K562 (cell line): Measurements from ENCODE around the gene BRSK1. TPM values are rescaled to one million over a fixed set of nuclear protein-coding genes. Genes with fewer than 3 reads are reported as not detected.

Source experiments
- ATAC-seq: fragments of 200-7000 bp; cut with Tn5 transposase; 3 replicates; pipeline ENCODE4 v1.9.1; 2020; ENCODE audit warnings: moderate library complexity
- BruUV-seq: library from RNA; stranded (reverse); fragments of 400-500 nt; replicated peaks from 2 replicates; lab custom pipeline; 2021; lab: Mats Ljungman, UMichigan
- CTCF ChIA-PET: fragments of 300-600 bp; formaldehyde crosslinking; extraction: SDS; loops from one replicate; lab custom pipeline; 2021; ENCODE audit warnings: low intra/inter-chr PET ratio; lab: Yijun Ruan, JAX
- POLR2A ChIA-PET: fragments of 300-600, 350-650 bp; sonication (Branson Sonifier 250); formaldehyde crosslinking; extraction: SDS; loops from one replicate; lab custom pipeline; 2021; ENCODE audit warnings: antibody characterized with exemption, inconsistent platforms; lab: Yijun Ruan, JAX
- DNase-seq, 4 experiments: peaks; one replicate each; pipeline versions ENCODE4 v3.0.0 to v3.0.0-alpha.2; 2011 to 2018; ENCODE audit warnings: low spot score in 3 of 4, mixed read lengths in 3 of 4; ENCODE audit errors: extremely low read depth in 1 of 4
- FAIRE-seq: peaks from 2 replicates; lab custom pipeline; 2011; peaks lifted over from hg19 to GRCh38; lab: Jason Lieb, UNC
- H2AFZ ChIP-seq: 2 replicates; pipeline ENCODE4 v1.6.0; 2011; ENCODE audit warnings: low read depth, low read length, control low read depth, inconsistent platforms
- H3K27ac ChIP-seq: fragments of 200-600 bp; 3 replicates; pipeline ENCODE4 v1.8.0; 2011; ENCODE audit warnings: low read depth, mild to moderate bottlenecking, control low read depth, inconsistent platforms, low read length, moderate library complexity, mixed read lengths; ENCODE audit errors: extremely low read depth
- H3K27me3 ChIP-seq, 2 experiments: fragments of 300-600 bp in 1 of 2; 2 replicates in 1 of 2; 3 replicates in 1 of 2; pipeline versions ENCODE4 v1.6.0 to v1.8.0; 2011; ENCODE audit warnings: inconsistent platforms in 2 of 2, low read length in 2 of 2, mild to moderate bottlenecking in 1 of 2, mixed read lengths in 1 of 2, moderate library complexity in 1 of 2; ENCODE audit not compliant: control insufficient read depth in 2 of 2, insufficient read depth in 2 of 2
- H3K36me3 ChIP-seq: fragments of 300-600 bp; 3 replicates; pipeline ENCODE4 v1.8.0; 2011; ENCODE audit warnings: mild to moderate bottlenecking, low read length, inconsistent platforms; ENCODE audit not compliant: control insufficient read depth, insufficient read depth
- H3K4me1 ChIP-seq, 2 experiments: fragments of 200-600 bp in 1 of 2; replicated peaks in 1 of 2; 2 replicates in 1 of 2; 3 replicates in 1 of 2; pipeline versions ENCODE4 v1.5.1 to v1.8.0; 2011; ENCODE audit warnings: inconsistent platforms in 2 of 2, low read length in 2 of 2, mild to moderate bottlenecking in 1 of 2, mixed read lengths in 1 of 2, moderate library complexity in 1 of 2; ENCODE audit not compliant: control insufficient read depth in 2 of 2, insufficient read depth in 2 of 2
- H3K4me2 ChIP-seq: 2 replicates; pipeline ENCODE4 v1.6.1; 2011; ENCODE audit warnings: low read length, control low read depth, inconsistent platforms, mixed read lengths; ENCODE audit not compliant: insufficient read depth
- H3K4me3 ChIP-seq: fragments of 200-600 bp; sonication (generic), shearing (Covaris generic); 2 replicates; pipeline ENCODE4 v1.5.1; 2016; ENCODE audit warnings: control low read depth, inconsistent platforms
- H3K79me2 ChIP-seq: fragments of 200-600 bp; 3 replicates; pipeline ENCODE4 v1.8.0; 2011; ENCODE audit warnings: low read length, inconsistent platforms; ENCODE audit not compliant: control insufficient read depth, insufficient read depth
- H3K9ac ChIP-seq, 2 experiments: 2 replicates each; pipeline versions ENCODE4 v1.6.0 to v1.6.1; 2011; ENCODE audit warnings: low read depth in 2 of 2, low read length in 2 of 2, control low read depth in 1 of 2, inconsistent platforms in 1 of 2, mild to moderate bottlenecking in 1 of 2, mixed read lengths in 1 of 2; ENCODE audit not compliant: insufficient read depth in 1 of 2
- H3K9me1 ChIP-seq: one replicate; pipeline ENCODE4 v1.6.0; 2011; ENCODE audit warnings: inconsistent platforms, mild to moderate bottlenecking, low read length, moderate library complexity; ENCODE audit not compliant: control insufficient read depth, insufficient read depth
- H3K9me3 ChIP-seq: replicated peaks from 2 replicates; pipeline ENCODE4 v1.5.1; 2011; ENCODE audit warnings: low read depth, low read length, inconsistent platforms; ENCODE audit not compliant: control insufficient read depth, insufficient read depth
- H4K20me1 ChIP-seq: replicated peaks from 2 replicates; pipeline ENCODE4 v1.6.1; 2011; ENCODE audit warnings: low read length, inconsistent platforms, mixed read lengths; ENCODE audit not compliant: control insufficient read depth, insufficient read depth
- HNRNPUL1 ChIP-seq: fragments of 200-400 bp; formaldehyde crosslinking; IDR thresholded peaks from 2 replicates; pipeline ENCODE4 v1.6.1; 2017; ENCODE audit warnings: low read length
- JUNB ChIP-seq: fragments of 450-650 bp; formaldehyde crosslinking; conservative IDR thresholded peaks from 2 replicates; pipeline ENCODE4 v1.4.0; 2020; ENCODE audit warnings: mild to moderate bottlenecking
- KLF6 ChIP-seq: fragments of 250-450 bp; sonication (Bioruptor Pico); IDR thresholded peaks from 2 replicates; pipeline ENCODE4 v1.4.0; 2020; ENCODE audit warnings: mild to moderate bottlenecking, moderate library complexity, borderline replicate concordance
- LEF1 ChIP-seq: fragments of 450-650 bp; IDR thresholded peaks from 2 replicates; pipeline ENCODE4 v1.6.1; 2016; ENCODE audit warnings: mild to moderate bottlenecking
- POLR2AphosphoS2 ChIP-seq: IDR thresholded peaks from 2 replicates; pipeline ENCODE4 v1.6.1; 2012; ENCODE audit warnings: low read length, improper control_type of control experiment
- XRCC5 ChIP-seq: fragments of 200-400 bp; formaldehyde crosslinking; IDR thresholded peaks from 2 replicates; pipeline ENCODE4 v1.6.1; 2017; ENCODE audit warnings: low read depth, mild to moderate bottlenecking, low read length
- WGBS: fragments of 100-300 bp; shearing (Covaris generic); methylation state at CpG from one replicate; pipeline ENCODE4 v1.1.6; 2016; ENCODE audit warnings: low coverage, mixed read lengths; ENCODE audit not compliant: insufficient coverage; ENCODE audit errors: missing lambda C conversion rate; 5-methylcytosine and 5-hydroxymethylcytosine counted together
- in situ Hi-C: fragments of 300-500 bp; cut with MboI; formaldehyde crosslinking; loops from 4 replicates; pipeline ENCODE4 v1.15.0; 2018; ENCODE audit warnings: inconsistent platforms, mixed read lengths
- intact Hi-C: fragments of 100-400 bp; cut with micrococcal nuclease; formaldehyde crosslinking; loops from 2 replicates; pipeline ENCODE4 v1.14.2; 2022
- polyA plus RNA-seq, 8 experiments: library from polyadenylated mRNA; depleted of rRNA in 4 of 8; stranded (reverse) in 5 of 8; unstranded in 3 of 8; fragments of >200 nt; fragmentation: Nextera tagmentation in 2 of 8; fragmentation: Illumina TruSeq in 1 of 8; extraction: Ambion mirVana in 2 of 8; extraction: Trizol in 1 of 8; gene quantifications; 2 replicates each; pipeline versions ENCODE4 v1.2.1 to v1.2.3, GENCODE V29; 2011 to 2014; ENCODE audit warnings: inconsistent platforms in 1 of 8, missing spikeins in 1 of 8
- total RNA-seq, 7 experiments: library from RNA; depleted of rRNA in 6 of 7; stranded (reverse); fragments of >200 nt in 6 of 7; fragmentation: Illumina TruSeq in 2 of 7; extraction: Trizol in 2 of 7; gene quantifications; 2 replicates each; pipeline versions ENCODE4 v1.2.1 to v1.2.3, GENCODE V29; 2011 to 2021; ENCODE audit warnings: low replicate concordance in 1 of 7
- TF ChIP-seq, protein P1 (sequence below): sonication (generic); formaldehyde crosslinking; IDR thresholded peaks from 2 replicates; pipeline ENCODE4 v1.8.1; 2022; ENCODE audit warnings: missing genetic modification reagents
- TF ChIP-seq, protein P2 (sequence below): fragments of 250-450 bp; sonication (Bioruptor Pico); IDR thresholded peaks from 2 replicates; pipeline ENCODE4 v1.8.0; 2021; ENCODE audit warnings: borderline replicate concordance, mild to moderate bottlenecking, moderate library complexity; ENCODE audit not compliant: poor library complexity, severe bottlenecking

BRSK1 gene
- total and polyA plus RNA-seq, 9 of the 15 experiments (the other 6 are each of a cell fraction or from before 2014, with no cell fraction given): 1.7 to 9.3 (median 3.8) TPM; not detected in 2

- TF ChIP-seq, protein P1, sequence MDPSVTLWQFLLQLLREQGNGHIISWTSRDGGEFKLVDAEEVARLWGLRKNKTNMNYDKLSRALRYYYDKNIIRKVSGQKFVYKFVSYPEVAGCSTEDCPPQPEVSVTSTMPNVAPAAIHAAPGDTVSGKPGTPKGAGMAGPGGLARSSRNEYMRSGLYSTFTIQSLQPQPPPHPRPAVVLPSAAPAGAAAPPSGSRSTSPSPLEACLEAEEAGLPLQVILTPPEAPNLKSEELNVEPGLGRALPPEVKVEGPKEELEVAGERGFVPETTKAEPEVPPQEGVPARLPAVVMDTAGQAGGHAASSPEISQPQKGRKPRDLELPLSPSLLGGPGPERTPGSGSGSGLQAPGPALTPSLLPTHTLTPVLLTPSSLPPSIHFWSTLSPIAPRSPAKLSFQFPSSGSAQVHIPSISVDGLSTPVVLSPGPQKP (CRISPR knock-in tag): no peak
- TF ChIP-seq XRCC5 (no peak), LEF1 (no peak), HNRNPUL1 (no peak), JUNB (no peak)
These were observed 64.7 kb downstream of the BRSK1 start (continued) for GRCh38 chr19:55348317-55349034.

DNA sequence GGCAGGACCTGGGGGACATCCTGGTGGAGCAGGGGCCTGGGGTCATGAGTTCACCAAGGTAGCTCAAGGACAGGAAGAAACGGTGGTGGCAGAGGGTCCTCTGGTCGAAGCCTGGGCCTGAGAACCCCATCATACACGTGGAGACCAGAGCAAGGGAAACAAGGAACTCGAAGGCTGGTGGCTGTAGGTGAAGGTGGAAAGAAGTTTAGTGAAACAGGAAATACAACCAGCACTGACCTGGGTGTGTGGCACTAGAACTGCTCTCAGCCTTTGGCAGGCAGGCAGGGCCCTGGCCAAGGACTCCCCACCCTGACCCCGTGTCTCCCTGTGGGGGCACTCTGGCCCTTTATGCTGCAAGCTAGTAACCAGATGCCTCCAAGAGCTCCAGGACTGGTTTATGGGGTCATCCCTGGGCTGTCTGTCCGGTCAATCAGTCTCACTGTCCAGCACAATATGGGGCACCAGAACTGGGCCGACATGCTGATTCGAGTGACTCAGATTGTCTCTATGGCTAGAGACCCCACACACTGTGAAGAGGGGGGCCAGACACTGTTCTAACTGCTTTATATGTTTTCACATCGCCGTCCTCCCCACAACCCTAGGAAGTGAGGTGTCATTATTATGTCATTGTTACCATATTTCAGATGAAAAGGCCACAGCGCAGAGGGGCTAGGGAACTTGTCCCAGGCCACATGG, 67.0 kb downstream of the BRSK1 start:
- Histone ChIP-seq H4K20me1 (peaks cover 6% of the 10 kb centered on the region), H3K4me1 (peaks cover 4 to 67% of the 10 kb centered on the region in 2 experiments; a peak in 4 of 5 replicates), H3K27ac (no peak overlapping the region), H2AFZ (no peak overlapping the region), H3K9ac (peak overlapping the region in 1 of 2 experiments; percentile 75; a peak in 2 of 4 replicates), H3K36me3 (peaks cover 28% of the 10 kb centered on the region; the same call in 2 of the 3 replicates), H3K4me2 (no peak overlapping the region), H3K9me1 (peaks cover 5% of the 10 kb centered on the region), H3K79me2 (no peaks in the 10 kb centered on the region), H3K4me3 (no peak overlapping the region), H3K27me3 (peaks cover 3 to 5% of the 10 kb centered on the region in 2 experiments; a peak in 4 of 5 replicates), H3K9me3 (no peaks in the 10 kb centered on the region)
- no peak for ATAC-seq
- ChIA-PET CTCF (no interaction called here), POLR2A (interaction anchor here (0.6 to 1.9 kb wide), 5 partner anchors 10 to 117 kb away, joined by 3 to 11 read pairs (median 3); no protein-coding TSS in a partner anchor)
- TF ChIP-seq, protein P2, sequence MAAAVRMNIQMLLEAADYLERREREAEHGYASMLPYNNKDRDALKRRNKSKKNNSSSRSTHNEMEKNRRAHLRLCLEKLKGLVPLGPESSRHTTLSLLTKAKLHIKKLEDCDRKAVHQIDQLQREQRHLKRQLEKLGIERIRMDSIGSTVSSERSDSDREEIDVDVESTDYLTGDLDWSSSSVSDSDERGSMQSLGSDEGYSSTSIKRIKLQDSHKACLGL (CRISPR knock-in tag): no peak
- TF ChIP-seq KLF6 (CRISPR knock-in tag) (no peak), POLR2AphosphoS2 (peak; percentile 53; the same call in 1 of the 2 replicates)
- in situ Hi-C loops (no loop called here), intact Hi-C loops (no loop called here)
- 39% methylated on average over 11 of the region's 11 CpGs for WGBS
- no TSS peak for BruUV-seq
- FAIRE-seq: peak; percentile 35
- DNase-seq: no peak
